ENCODE results near the gene RFPL4AL1.

The RFPL4AL1 gene

DNA sequence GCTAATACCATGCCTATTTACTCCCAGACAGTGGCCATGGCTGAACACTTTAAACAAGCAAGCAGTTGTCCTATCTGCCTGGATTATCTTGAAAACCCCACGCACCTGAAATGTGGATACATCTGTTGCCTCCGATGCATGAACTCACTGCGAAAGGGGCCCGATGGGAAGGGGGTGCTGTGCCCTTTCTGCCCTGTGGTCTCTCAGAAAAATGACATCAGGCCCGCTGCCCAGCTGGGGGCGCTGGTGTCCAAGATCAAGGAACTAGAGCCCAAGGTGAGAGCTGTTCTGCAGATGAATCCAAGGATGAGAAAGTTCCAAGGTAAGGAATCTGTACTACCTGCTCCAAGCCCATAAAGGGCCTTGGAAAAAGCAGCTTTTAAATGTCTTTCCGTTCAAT is 8.6 kb downstream of the RFPL4AL1 start:
- Histone ChIP-seq H3K27ac (ENCODE audit: low read depth, low read length, poor library complexity, severe bottlenecking) (no peak overlapping the region), H3K9me3 (ENCODE audit: low read length) (no peaks in the 10 kb centered on the region), H3K9ac (ENCODE audit: low read length) (no peak overlapping the region)

DNA sequence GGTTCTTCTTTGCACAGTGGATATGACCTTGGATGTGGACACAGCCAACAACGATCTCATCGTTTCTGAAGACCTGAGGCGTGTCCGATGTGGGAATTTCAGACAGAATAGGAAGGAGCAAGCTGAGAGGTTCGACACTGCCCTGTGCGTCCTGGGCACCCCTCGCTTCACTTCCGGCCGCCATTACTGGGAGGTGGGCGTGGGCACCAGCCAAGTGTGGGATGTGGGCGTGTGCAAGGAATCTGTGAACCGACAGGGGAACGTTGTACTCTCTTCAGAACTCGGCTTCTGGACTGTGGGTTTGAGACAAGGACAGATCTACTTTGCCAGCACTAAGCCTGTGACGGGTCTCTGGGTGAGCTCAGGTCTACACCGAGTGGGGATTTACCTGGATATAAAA is 9.4 kb downstream of the RFPL4AL1 start:
- H3K27ac ChIP-seq (ENCODE audit: low read depth, low read length, poor library complexity, severe bottlenecking), result no peak overlapping the region
- H4K20me1 ChIP-seq (ENCODE audit: insufficient read depth, low read length), result no peaks in the 10 kb centered on the region
- no peaks in the 10 kb centered on the region for H3K9me3 ChIP-seq (ENCODE audit: low read length)
- H3K4me1 ChIP-seq (ENCODE audit: insufficient read depth, low read length, severe bottlenecking), result peaks cover 14% of the 10 kb centered on the region
- H3K9me2 ChIP-seq (ENCODE audit: low read depth, low read length), result no peaks in the 10 kb centered on the region
- peak overlapping the region; percentile 28; the same call in 1 of the 2 replicates for H3K9ac ChIP-seq (ENCODE audit: low read length)
- H2AFZ ChIP-seq (ENCODE audit: low read length), result peak overlapping the region; percentile 86
- H3K4me3 ChIP-seq (ENCODE audit: low read depth, low read length, poor library complexity, severe bottlenecking), result peak overlapping the region; percentile 56
- no peaks in the 10 kb centered on the region for H3K27me3 ChIP-seq (ENCODE audit: insufficient read depth, low read length)
- H3K4me2 ChIP-seq (ENCODE audit: low read length), result peak overlapping the region; percentile 65
- H3K36me3 ChIP-seq (ENCODE audit: insufficient read depth, low read length), result no peaks in the 10 kb centered on the region
- TF ChIP-seq EZH2 (IDR thresholded peaks at IDR 0.05; ENCODE audit: borderline replicate concordance, low read length), result no peak
- no peak for TF ChIP-seq CTCF (IDR thresholded peaks at IDR 0.05; ENCODE audit: low read length)
- H3K79me2 ChIP-seq (ENCODE audit: insufficient read depth, low read length), result no peaks in the 10 kb centered on the region
- no peaks in the 10 kb centered on the region for H3F3A ChIP-seq (ENCODE audit: insufficient read depth, low read length)

More for the DNA sequence above, 8.6 kb downstream of the RFPL4AL1 start:
- H3K79me2 ChIP-seq (ENCODE audit: insufficient read depth, low read length), result no peaks in the 10 kb centered on the region
- no peaks in the 10 kb centered on the region for H3K27me3 ChIP-seq (ENCODE audit: insufficient read depth, low read length)
- H3K4me1 ChIP-seq (ENCODE audit: insufficient read depth, low read length, severe bottlenecking), result peaks cover 14% of the 10 kb centered on the region
- H3K4me2 ChIP-seq (ENCODE audit: low read length), result peak overlapping the region; percentile 65; the same call in 1 of the 2 replicates
- H4K20me1 ChIP-seq (ENCODE audit: insufficient read depth, low read length), result no peaks in the 10 kb centered on the region
- H3K4me3 ChIP-seq (ENCODE audit: low read depth, low read length, poor library complexity, severe bottlenecking), result no peak overlapping the region
- H3K36me3 ChIP-seq (ENCODE audit: insufficient read depth, low read length), result no peaks in the 10 kb centered on the region
- H3K9me2 ChIP-seq (ENCODE audit: low read depth, low read length), result no peaks in the 10 kb centered on the region
- TF ChIP-seq CTCF (IDR thresholded peaks at IDR 0.05; ENCODE audit: low read length) (peak; percentile 82), EZH2 (IDR thresholded peaks at IDR 0.05; ENCODE audit: borderline replicate concordance, low read length) (no peak)
- no peaks in the 10 kb centered on the region for H3F3A ChIP-seq (ENCODE audit: insufficient read depth, low read length)
- H2AFZ ChIP-seq (ENCODE audit: low read length), result no peak overlapping the region

GRCh38 chr19:55781112-55781511 is 12.2 kb downstream of the RFPL4AL1 start:
- Histone ChIP-seq H3K79me2 (ENCODE audit: insufficient read depth, low read length) (no peaks in the 10 kb centered on the region), H3K4me3 (ENCODE audit: low read depth, low read length, poor library complexity, severe bottlenecking) (no peak overlapping the region), H3K27me3 (ENCODE audit: insufficient read depth, low read length) (no peaks in the 10 kb centered on the region)

More at GRCh38 chr19:55781112-55781511, 12.2 kb downstream of the RFPL4AL1 start:
- TF ChIP-seq CTCF (IDR thresholded peaks at IDR 0.05; ENCODE audit: low read length) (no peak), EZH2 (IDR thresholded peaks at IDR 0.05; ENCODE audit: borderline replicate concordance, low read length) (no peak)
- no peak overlapping the region for H2AFZ ChIP-seq (ENCODE audit: low read length)
- no peaks in the 10 kb centered on the region for H3K9me3 ChIP-seq (ENCODE audit: low read length)
- no peaks in the 10 kb centered on the region for H3K36me3 ChIP-seq (ENCODE audit: insufficient read depth, low read length)
- no peak overlapping the region for H3K27ac ChIP-seq (ENCODE audit: low read depth, low read length, poor library complexity, severe bottlenecking)
- H3K4me1 ChIP-seq (ENCODE audit: insufficient read depth, low read length, severe bottlenecking), result peaks cover 14% of the 10 kb centered on the region
- H3K9ac ChIP-seq (ENCODE audit: low read length), result no peak overlapping the region
- no peaks in the 10 kb centered on the region for H3K9me2 ChIP-seq (ENCODE audit: low read depth, low read length)
- no peak overlapping the region for H3K4me2 ChIP-seq (ENCODE audit: low read length)
- H4K20me1 ChIP-seq (ENCODE audit: insufficient read depth, low read length), result no peaks in the 10 kb centered on the region
- H3F3A ChIP-seq (ENCODE audit: insufficient read depth, low read length), result no peaks in the 10 kb centered on the region

All from OCI-LY1 (cell line).